K562 (cell line): ENCODE results near the gene TCF12.

Experiments used
- ATF2 ChIP-seq: sonication (generic); formaldehyde crosslinking; IDR thresholded peaks from 2 replicates; pipeline ENCODE4 v1.8.1; 2022; ENCODE audit warnings: missing genetic modification reagents
- CAMTA2 ChIP-seq: fragments of 250-450 bp; sonication (Bioruptor Pico); conservative IDR thresholded peaks from 2 replicates; pipeline ENCODE4 v1.5.1; 2022
- E2F5 ChIP-seq: sonication (generic); formaldehyde crosslinking; IDR thresholded peaks from 2 replicates; pipeline ENCODE4 v1.8.0; 2022; ENCODE audit warnings: mild to moderate bottlenecking, missing genetic modification reagents
- ETS2 ChIP-seq: IDR thresholded peaks from 2 replicates; pipeline ENCODE4 v1.6.1; 2016; ENCODE audit warnings: borderline replicate concordance, missing genetic modification characterization, mild to moderate bottlenecking, moderate library complexity, missing compliant biosample characterization; ENCODE audit not compliant: poor library complexity, severe bottlenecking
- EZH2 ChIP-seq: IDR thresholded peaks from 2 replicates; pipeline ENCODE4 v1.6.1; 2012; ENCODE audit warnings: low read depth, mild to moderate bottlenecking, inconsistent platforms, low read length, borderline replicate concordance
- FOS ChIP-seq: IDR thresholded peaks from 3 replicates; pipeline ENCODE4 v1.6.1; 2011; ENCODE audit not compliant: insufficient read length; ENCODE audit errors: extremely low read depth
- GTF2F1 ChIP-seq: IDR thresholded peaks from 2 replicates; pipeline ENCODE4 v1.6.1; 2011; ENCODE audit warnings: low read depth, low read length, improper control_type of control experiment
- TCF7L2 ChIP-seq: fragments of 150-350 bp; IDR thresholded peaks from 2 replicates; pipeline ENCODE4 v1.6.1; 2016; ENCODE audit warnings: low read depth, mild to moderate bottlenecking, low read length, moderate library complexity
- USF1 ChIP-seq: sonication (generic); formaldehyde crosslinking; IDR thresholded peaks from 2 replicates; pipeline ENCODE4 v1.9.0; 2022; ENCODE audit warnings: mild to moderate bottlenecking, missing genetic modification reagents
- WHSC1 ChIP-seq: IDR thresholded peaks from one replicate; pipeline ENCODE4 v1.6.1; 2012; ENCODE audit warnings: low read length, control low read depth, inconsistent platforms
- ZNF232 ChIP-seq: sonication (generic); formaldehyde crosslinking; IDR thresholded peaks from 2 replicates; pipeline ENCODE4 v1.8.0; 2022; ENCODE audit warnings: mild to moderate bottlenecking, missing genetic modification reagents
- ZNF277 ChIP-seq: fragments of 250-450 bp; sonication (Bioruptor Pico); IDR thresholded peaks from 2 replicates; pipeline ENCODE4 v1.8.0; 2022; ENCODE audit warnings: inconsistent platforms, mild to moderate bottlenecking, moderate library complexity, borderline replicate concordance

- TF ChIP-seq CAMTA2 (no peak), ZNF232 (no peak), WHSC1 (no peak), ZNF277 (CRISPR knock-in tag) (no peak), E2F5 (CRISPR knock-in tag) (no peak), EZH2 (no peak), ATF2 (CRISPR knock-in tag) (no peak), GTF2F1 (no peak), USF1 (CRISPR knock-in tag) (no peak), ETS2 (tag) (no peak), FOS (no peak), TCF7L2 (no peak)
Observed at GRCh38 chr15:57335719-57336118, 417.3 kb downstream of the TCF12 start.
